ENCODE results near the gene PRDM16. TPM values are rescaled to one million over a fixed set of nuclear protein-coding genes. Genes with fewer than 3 reads are reported as not detected.

PRDM16 gene
- polyA plus RNA-seq, 2 donors = 0.15 to 0.28 TPM

- Histone ChIP-seq H3K9me3 (ENCODE audit: control insufficient read depth in 2 of 2, insufficient read depth in 1 of 2, low read depth in 1 of 2, low read length in 1 of 2) (no peaks in the 10 kb centered on the region), H3K36me3 (ENCODE audit: control insufficient read depth in 2 of 2, insufficient read depth in 2 of 2, low read length in 1 of 2) (no peaks in the 10 kb centered on the region), H3K27ac (ENCODE audit: low read depth in 2 of 2, low read length in 1 of 2) (no peak overlapping the region), H3K4me3 (ENCODE audit: low read depth in 1 of 2, low read length in 2 of 2) (no peak overlapping the region), H3K4me1 (ENCODE audit: control insufficient read depth in 2 of 2, insufficient read depth in 2 of 2, low read length in 1 of 2) (no peaks in the 10 kb centered on the region), H3K27me3 (ENCODE audit: control insufficient read depth in 1 of 2, insufficient read depth in 2 of 2, low read length in 2 of 2) (peaks cover 0 to 3% of the 10 kb centered on the region in 2 donors)
- 81 to 83% methylated on average over 21 of the region's 21 CpGs for WGBS, 2 donors
Measured at GRCh38 chr1:3032371-3033039, 36.5 kb upstream of the PRDM16 start.

DNA sequence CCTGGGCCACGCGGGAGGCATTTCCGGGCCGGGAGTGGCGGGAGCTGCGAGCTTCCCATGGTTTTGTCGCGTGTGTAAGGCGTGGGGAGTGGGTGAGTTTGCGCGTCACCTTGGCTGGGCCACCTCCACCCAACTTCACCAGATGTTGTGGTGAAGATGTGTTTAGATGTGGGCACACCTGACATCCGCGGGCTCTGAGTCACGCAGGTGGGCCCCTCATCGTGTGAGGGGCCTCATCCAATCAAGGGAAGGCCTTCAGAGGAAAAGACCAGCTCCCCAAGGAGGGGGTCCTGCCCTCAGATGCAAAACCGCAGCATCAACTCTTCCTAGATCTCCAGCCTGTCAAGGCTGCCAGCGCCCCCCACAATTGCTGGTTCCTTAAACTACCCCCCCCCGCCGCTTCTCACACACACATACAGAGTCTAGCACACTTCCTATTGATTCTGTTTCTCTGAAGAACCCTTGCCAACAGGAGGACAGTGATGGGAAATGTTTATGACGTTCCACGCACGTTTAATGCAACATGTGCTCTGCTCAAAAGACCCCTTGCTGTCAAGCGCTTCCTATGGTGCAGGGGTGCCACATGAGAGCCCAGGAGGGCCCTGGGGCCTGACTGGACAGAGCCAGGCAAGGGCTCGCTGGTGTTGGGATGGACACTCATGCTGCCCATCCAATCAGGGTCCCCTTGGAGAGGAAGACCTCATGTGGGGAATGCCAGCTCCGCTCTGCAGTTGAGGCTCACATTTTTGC lies 35.8 kb upstream of the PRDM16 start:
- peaks cover 0 to 3% of the 10 kb centered on the region in 2 donors for H3K27me3 ChIP-seq (ENCODE audit: control insufficient read depth in 1 of 2, insufficient read depth in 2 of 2, low read length in 2 of 2)
- WGBS, 2 donors = 69 to 76% methylated on average over 25 of the region's 25 CpGs
- no peaks in the 10 kb centered on the region for H3K36me3 ChIP-seq (ENCODE audit: control insufficient read depth in 2 of 2, insufficient read depth in 2 of 2, low read length in 1 of 2)
- no peak overlapping the region for H3K27ac ChIP-seq (ENCODE audit: low read depth in 2 of 2, low read length in 1 of 2)
- H3K9me3 ChIP-seq (ENCODE audit: control insufficient read depth in 2 of 2, insufficient read depth in 1 of 2, low read depth in 1 of 2, low read length in 1 of 2) = no peaks in the 10 kb centered on the region
- H3K4me1 ChIP-seq (ENCODE audit: control insufficient read depth in 2 of 2, insufficient read depth in 2 of 2, low read length in 1 of 2) = no peaks in the 10 kb centered on the region
- no peak overlapping the region for H3K4me3 ChIP-seq (ENCODE audit: low read depth in 1 of 2, low read length in 2 of 2)

DNA sequence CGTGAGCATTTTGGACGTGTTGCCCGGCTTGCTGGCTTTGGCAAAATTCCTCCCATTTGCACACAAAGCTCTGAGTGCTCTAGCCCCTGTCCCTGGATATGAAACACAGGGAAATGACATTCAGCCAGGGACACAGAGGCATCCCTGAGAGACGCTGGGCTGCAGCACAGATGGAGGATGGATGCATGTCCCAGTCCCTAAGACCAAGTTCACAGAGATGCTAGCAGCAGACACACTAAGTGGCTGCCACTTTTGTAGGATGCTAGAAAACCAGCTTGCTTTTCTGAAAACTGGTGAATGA lies 35.3 kb upstream of the PRDM16 start:
- Histone ChIP-seq H3K4me3 (ENCODE audit: low read depth in 1 of 2, low read length in 2 of 2) (no peak overlapping the region), H3K27ac (ENCODE audit: low read depth in 2 of 2, low read length in 1 of 2) (no peak overlapping the region), H3K4me1 (ENCODE audit: control insufficient read depth in 2 of 2, insufficient read depth in 2 of 2, low read length in 1 of 2) (no peaks in the 10 kb centered on the region), H3K36me3 (ENCODE audit: control insufficient read depth in 2 of 2, insufficient read depth in 2 of 2, low read length in 1 of 2) (no peaks in the 10 kb centered on the region), H3K27me3 (ENCODE audit: control insufficient read depth in 1 of 2, insufficient read depth in 2 of 2, low read length in 2 of 2) (no peaks in the 10 kb centered on the region), H3K9me3 (ENCODE audit: control insufficient read depth in 2 of 2, insufficient read depth in 1 of 2, low read depth in 1 of 2, low read length in 1 of 2) (no peaks in the 10 kb centered on the region)
- WGBS, 2 donors = 56 to 58% methylated on average over 4 of the region's 4 CpGs

DNA sequence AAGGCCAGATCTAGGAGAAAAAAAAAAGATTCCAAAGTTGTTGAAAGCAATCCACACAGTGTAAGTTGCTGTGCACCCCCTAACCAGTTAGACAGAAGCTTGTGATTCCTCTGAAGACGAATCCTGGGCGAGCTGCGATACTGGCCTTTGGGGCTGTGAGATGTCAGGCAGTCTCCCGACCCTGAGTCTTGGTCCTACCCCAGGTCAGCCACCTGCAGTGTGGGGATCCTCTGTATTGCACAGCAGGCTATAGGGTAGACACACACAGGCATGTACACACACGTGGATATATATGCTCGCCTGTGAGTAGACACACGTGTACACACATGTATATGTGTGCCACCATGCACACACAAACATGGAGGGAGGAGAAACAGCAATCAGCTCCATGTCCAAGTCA lies 34.8 kb upstream of the PRDM16 start:
- H3K4me3 ChIP-seq (ENCODE audit: low read depth in 1 of 2, low read length in 2 of 2) = no peak overlapping the region

DNA sequence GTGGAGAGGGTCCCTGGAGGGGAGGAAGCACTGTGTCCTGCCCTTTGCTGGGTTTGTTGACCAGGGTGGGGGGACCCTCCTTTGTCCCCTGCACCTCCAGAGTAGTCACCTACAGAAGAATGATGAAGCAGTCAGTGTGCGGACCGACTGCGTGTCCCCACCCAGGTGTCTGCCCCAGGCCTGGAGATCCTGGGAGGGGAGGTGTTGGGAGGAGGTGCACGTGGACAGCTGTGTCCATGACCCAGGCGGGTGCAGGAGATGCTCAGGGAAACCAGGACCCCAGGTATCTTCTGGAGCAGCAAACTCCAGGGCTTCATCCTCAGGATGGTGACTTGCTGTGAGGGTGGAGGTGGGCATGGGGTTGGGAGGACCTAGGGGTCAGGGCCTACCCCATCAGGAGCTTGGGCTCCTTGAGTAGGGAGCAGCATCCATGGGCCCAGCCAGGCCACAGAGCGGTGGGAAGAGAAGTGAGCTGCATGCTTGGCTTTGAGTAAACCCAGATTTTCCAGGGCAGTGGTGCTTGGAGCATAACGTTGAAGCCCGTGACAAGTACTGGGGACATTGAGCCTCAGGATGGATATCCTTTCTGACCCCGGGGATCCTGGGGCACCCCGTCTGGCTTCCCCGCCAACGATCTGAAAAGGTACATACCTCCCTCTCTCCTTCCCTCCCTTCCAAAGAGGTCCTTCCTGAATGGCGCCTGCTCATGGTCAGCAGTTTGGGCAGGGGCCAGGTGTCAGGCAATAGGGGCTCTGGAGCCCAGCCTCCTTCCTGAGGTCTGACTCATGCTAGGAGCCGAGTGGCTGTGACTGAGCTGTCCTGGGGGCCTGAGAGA lies 34.1 kb upstream of the PRDM16 start:
- no peaks in the 10 kb centered on the region for H3K9me3 ChIP-seq (ENCODE audit: control insufficient read depth in 2 of 2, insufficient read depth in 1 of 2, low read depth in 1 of 2, low read length in 1 of 2)
- no peak overlapping the region for H3K4me3 ChIP-seq (ENCODE audit: low read depth in 1 of 2, low read length in 2 of 2)
- no peaks in the 10 kb centered on the region for H3K36me3 ChIP-seq (ENCODE audit: control insufficient read depth in 2 of 2, insufficient read depth in 2 of 2, low read length in 1 of 2)
- 73 to 78% methylated on average over 14 of the region's 14 CpGs for WGBS, 2 donors
- H3K4me1 ChIP-seq (ENCODE audit: control insufficient read depth in 2 of 2, insufficient read depth in 2 of 2, low read length in 1 of 2) = peaks cover 0 to 3% of the 10 kb centered on the region in 2 donors
- no peak overlapping the region for H3K27ac ChIP-seq (ENCODE audit: low read depth in 2 of 2, low read length in 1 of 2)
- H3K27me3 ChIP-seq (ENCODE audit: control insufficient read depth in 1 of 2, insufficient read depth in 2 of 2, low read length in 2 of 2) = no peaks in the 10 kb centered on the region

More for the DNA sequence above, 34.8 kb upstream of the PRDM16 start:
- no peak overlapping the region for H3K27ac ChIP-seq (ENCODE audit: low read depth in 2 of 2, low read length in 1 of 2)
- peaks cover 0 to 3% of the 10 kb centered on the region in 2 donors for H3K4me1 ChIP-seq (ENCODE audit: control insufficient read depth in 2 of 2, insufficient read depth in 2 of 2, low read length in 1 of 2)
- H3K36me3 ChIP-seq (ENCODE audit: control insufficient read depth in 2 of 2, insufficient read depth in 2 of 2, low read length in 1 of 2) = no peaks in the 10 kb centered on the region
- no peaks in the 10 kb centered on the region for H3K9me3 ChIP-seq (ENCODE audit: control insufficient read depth in 2 of 2, insufficient read depth in 1 of 2, low read depth in 1 of 2, low read length in 1 of 2)
- WGBS, 2 donors = 78 to 79% methylated on average over 7 of the region's 7 CpGs
- H3K27me3 ChIP-seq (ENCODE audit: control insufficient read depth in 1 of 2, insufficient read depth in 2 of 2, low read length in 2 of 2) = no peaks in the 10 kb centered on the region

DNA sequence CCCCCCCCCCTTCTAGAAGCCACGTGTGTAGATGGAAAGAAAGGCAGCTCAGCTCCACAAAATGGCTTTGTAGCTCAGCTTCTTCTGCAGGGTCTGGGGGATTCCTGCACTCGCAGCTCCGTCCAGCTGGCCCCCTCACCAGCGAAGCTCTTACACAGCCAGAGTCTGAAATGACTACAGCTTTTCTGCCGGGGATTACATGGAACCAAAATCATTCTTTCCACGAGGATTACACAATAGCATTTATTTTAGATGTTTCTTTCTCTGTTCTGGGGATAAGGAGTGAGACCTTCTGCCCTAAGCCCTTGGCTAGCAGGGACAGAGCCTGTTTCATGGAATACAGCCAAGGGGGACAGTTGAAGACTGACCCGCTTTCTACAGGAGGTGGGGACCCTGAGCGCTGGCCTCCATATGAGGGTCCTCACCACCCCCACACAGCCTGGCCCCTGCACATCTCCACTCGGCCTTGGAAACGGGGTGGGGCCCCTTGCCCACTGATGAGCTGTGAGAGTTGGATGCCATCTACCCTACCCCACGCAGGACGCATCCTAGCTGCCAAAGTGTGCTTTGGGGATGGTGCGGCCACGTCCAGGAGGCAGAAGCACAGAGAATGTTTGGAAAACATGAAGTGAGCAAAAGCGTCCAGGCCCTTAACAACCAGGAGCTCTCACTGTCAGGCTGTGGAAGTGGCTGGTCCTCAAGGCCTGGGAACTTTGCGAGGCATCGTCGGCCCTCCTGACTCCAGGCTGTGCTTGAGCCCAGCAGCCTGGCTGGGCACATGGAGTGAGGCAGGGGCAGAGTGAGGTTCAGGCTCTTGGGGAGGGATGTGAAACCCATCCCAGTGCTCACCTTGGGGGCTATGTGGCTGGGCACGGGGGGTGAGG lies 33.2 kb upstream of the PRDM16 start:
- peaks cover 0 to 3% of the 10 kb centered on the region in 2 donors for H3K4me1 ChIP-seq (ENCODE audit: control insufficient read depth in 2 of 2, insufficient read depth in 2 of 2, low read length in 1 of 2)
- no peaks in the 10 kb centered on the region for H3K9me3 ChIP-seq (ENCODE audit: control insufficient read depth in 2 of 2, insufficient read depth in 1 of 2, low read depth in 1 of 2, low read length in 1 of 2)
- 69 to 75% methylated on average over 19 of the region's 19 CpGs for WGBS, 2 donors
- H3K27me3 ChIP-seq (ENCODE audit: control insufficient read depth in 1 of 2, insufficient read depth in 2 of 2, low read length in 2 of 2) = no peaks in the 10 kb centered on the region
- H3K27ac ChIP-seq (ENCODE audit: low read depth in 2 of 2, low read length in 1 of 2) = no peak overlapping the region
- H3K36me3 ChIP-seq (ENCODE audit: control insufficient read depth in 2 of 2, insufficient read depth in 2 of 2, low read length in 1 of 2) = no peaks in the 10 kb centered on the region
- no peak overlapping the region for H3K4me3 ChIP-seq (ENCODE audit: low read depth in 1 of 2, low read length in 2 of 2)

DNA sequence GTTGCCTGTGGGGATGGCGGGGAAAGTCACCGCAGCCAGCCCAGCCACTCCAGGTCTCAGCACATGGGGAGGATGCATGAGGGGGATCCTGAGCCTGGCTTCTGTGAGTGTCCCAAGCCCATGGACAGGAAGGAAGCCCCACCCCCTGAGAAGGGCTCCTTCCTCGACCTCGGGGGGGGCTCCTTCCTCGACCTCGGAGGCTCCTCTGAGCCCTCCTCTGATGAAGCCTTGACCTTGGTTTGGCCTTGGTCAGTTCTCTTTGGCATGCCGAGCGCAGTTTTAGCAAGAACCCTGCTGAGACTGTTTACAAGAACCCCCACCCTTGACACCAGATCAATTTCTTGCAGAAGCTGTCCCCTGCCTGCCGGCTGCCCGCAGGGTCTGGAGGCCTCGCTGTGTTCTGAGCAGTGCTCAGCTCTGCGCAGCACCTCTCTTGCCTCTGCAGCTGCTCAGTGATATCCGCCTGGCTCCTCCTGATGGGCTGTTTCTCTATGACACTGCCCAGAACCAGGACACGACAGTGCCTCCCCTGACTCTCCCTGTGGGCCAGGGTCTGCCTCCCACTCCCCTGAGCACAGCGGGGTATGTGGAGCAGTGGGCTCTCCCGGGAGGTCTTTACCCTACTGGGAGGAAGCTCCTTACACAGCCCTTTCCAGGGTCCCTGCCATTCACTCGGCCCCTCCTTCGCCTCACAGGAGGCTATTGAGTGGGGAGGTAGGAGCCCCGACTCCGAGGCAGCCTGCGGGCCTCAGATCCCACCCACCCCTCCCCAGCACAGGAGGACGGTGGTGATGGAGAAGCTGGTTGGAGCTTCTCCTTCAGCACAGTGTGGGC lies 32.3 kb upstream of the PRDM16 start:
- H3K27ac ChIP-seq (ENCODE audit: low read depth in 2 of 2, low read length in 1 of 2) = no peak overlapping the region
- H3K4me3 ChIP-seq (ENCODE audit: low read depth in 1 of 2, low read length in 2 of 2) = no peak overlapping the region
- WGBS, 2 donors = 59 to 60% methylated on average over 22 of the region's 22 CpGs
- peaks cover 0 to 3% of the 10 kb centered on the region in 2 donors for H3K4me1 ChIP-seq (ENCODE audit: control insufficient read depth in 2 of 2, insufficient read depth in 2 of 2, low read length in 1 of 2)
- H3K27me3 ChIP-seq (ENCODE audit: control insufficient read depth in 1 of 2, insufficient read depth in 2 of 2, low read length in 2 of 2) = no peaks in the 10 kb centered on the region
- no peaks in the 10 kb centered on the region for H3K36me3 ChIP-seq (ENCODE audit: control insufficient read depth in 2 of 2, insufficient read depth in 2 of 2, low read length in 1 of 2)
- H3K9me3 ChIP-seq (ENCODE audit: control insufficient read depth in 2 of 2, insufficient read depth in 1 of 2, low read depth in 1 of 2, low read length in 1 of 2) = no peaks in the 10 kb centered on the region

GRCh38 chr1:3037281-3038040 lies 31.5 kb upstream of the PRDM16 start:
- Histone ChIP-seq H3K9me3 (ENCODE audit: control insufficient read depth in 2 of 2, insufficient read depth in 1 of 2, low read depth in 1 of 2, low read length in 1 of 2) (no peaks in the 10 kb centered on the region), H3K27ac (ENCODE audit: low read depth in 2 of 2, low read length in 1 of 2) (no peak overlapping the region), H3K27me3 (ENCODE audit: control insufficient read depth in 1 of 2, insufficient read depth in 2 of 2, low read length in 2 of 2) (no peaks in the 10 kb centered on the region), H3K36me3 (ENCODE audit: control insufficient read depth in 2 of 2, insufficient read depth in 2 of 2, low read length in 1 of 2) (no peaks in the 10 kb centered on the region), H3K4me3 (ENCODE audit: low read depth in 1 of 2, low read length in 2 of 2) (no peak overlapping the region), H3K4me1 (ENCODE audit: control insufficient read depth in 2 of 2, insufficient read depth in 2 of 2, low read length in 1 of 2) (peaks cover 0 to 3% of the 10 kb centered on the region in 2 donors)
- WGBS, 2 donors = 78 to 84% methylated on average over 31 to 32 of the region's 32 CpGs

Measured in esophagus (tissue), 2 donors.